Fibroblast of the aortic adventitia (primary cell): ENCODE results near the gene RREB1. TPM values are rescaled to one million over a fixed set of nuclear protein-coding genes. Genes with fewer than 3 reads are reported as not detected.
A peak's percentile ranks its signal among the peaks of the same experiment; 100 is the strongest.

Source experiments
- DNase-seq: peaks from one replicate; pipeline ENCODE4 v3.0.0-alpha.2; 2010; ENCODE audit warnings: low read depth
- H3K4me3 ChIP-seq: 2 replicates; pipeline ENCODE4 v1.5.1; 2011; ENCODE audit warnings: low read depth, mild to moderate bottlenecking, control low read depth, low read length, moderate library complexity
- CTCF ChIP-seq: IDR thresholded peaks from 2 replicates; pipeline ENCODE4 v1.5.1; 2011; ENCODE audit warnings: mild to moderate bottlenecking, low read length, control low read depth, inconsistent platforms; ENCODE audit not compliant: insufficient read depth
- total RNA-seq: library from RNA; depleted of rRNA; stranded (reverse); fragments of >200 nt; gene quantifications from 2 replicates; pipeline ENCODE4 v1.2.3, GENCODE V29; 2012; ENCODE audit warnings: low replicate concordance

RREB1 gene
- total RNA-seq, 1 donor, result 17.6 TPM

GRCh38 chr6:7163661-7164071 lies 55.9 kb downstream of the RREB1 start:
- no peak overlapping the region for H3K4me3 ChIP-seq
- TF ChIP-seq CTCF, result no peak
- DNase-seq, result no peak

GRCh38 chr6:7164536-7165001 lies 56.8 kb downstream of the RREB1 start:
- TF ChIP-seq CTCF, result no peak
- DNase-seq, result no peak
- no peak overlapping the region for H3K4me3 ChIP-seq

GRCh38 chr6:7165002-7165889 lies 57.5 kb downstream of the RREB1 start:
- peak; percentile 20 for DNase-seq
- TF ChIP-seq CTCF, result no peak
- H3K4me3 ChIP-seq, result no peak overlapping the region

GRCh38 chr6:7165890-7166267 lies 58.1 kb downstream of the RREB1 start:
- DNase-seq, result no peak
- no peak for TF ChIP-seq CTCF
- no peak overlapping the region for H3K4me3 ChIP-seq

- peak; percentile 40 for DNase-seq
- no peak for TF ChIP-seq CTCF
- no peak overlapping the region for H3K4me3 ChIP-seq
Observed at GRCh38 chr6:7166410-7167293, 58.9 kb downstream of the RREB1 start.

- H3K4me3 ChIP-seq, result no peak overlapping the region
- no peak for TF ChIP-seq CTCF
- DNase-seq, result peak; percentile 62
Observed at GRCh38 chr6:7169296-7169721, 61.5 kb downstream of the RREB1 start.
